NCI-H82 (cell line): ENCODE results near the gene PLAGL2.
"Not testable (repeated sequence)": the region's sequence is repeated elsewhere in the genome, so short reads cannot be mapped to it uniquely, and the experiment has no call there.

Source experiments
- DNase-seq: peaks from one replicate; lab custom pipeline; 2025; lab: John Stamatoyannopoulos, UW

Gene PLAGL2

GRCh38 chr20:32207626-32208498, at the start of gene PLAGL2, which contains the start of gene POFUT1:
TSS of gene PLAGL2 (minus strand) at chr20:32207743. CDS start at chr20:32202178, 5,565 bp downstream.
TSS of gene POFUT1 (plus strand) at chr20:32207880. CDS start at chr20:32207942, 62 bp downstream.
- DNase-seq, result peak; percentile 94

- DNase-seq, result no peak
These were observed 44.6 kb upstream of the PLAGL2 start for GRCh38 chr20:32252189-32252588.

DNA sequence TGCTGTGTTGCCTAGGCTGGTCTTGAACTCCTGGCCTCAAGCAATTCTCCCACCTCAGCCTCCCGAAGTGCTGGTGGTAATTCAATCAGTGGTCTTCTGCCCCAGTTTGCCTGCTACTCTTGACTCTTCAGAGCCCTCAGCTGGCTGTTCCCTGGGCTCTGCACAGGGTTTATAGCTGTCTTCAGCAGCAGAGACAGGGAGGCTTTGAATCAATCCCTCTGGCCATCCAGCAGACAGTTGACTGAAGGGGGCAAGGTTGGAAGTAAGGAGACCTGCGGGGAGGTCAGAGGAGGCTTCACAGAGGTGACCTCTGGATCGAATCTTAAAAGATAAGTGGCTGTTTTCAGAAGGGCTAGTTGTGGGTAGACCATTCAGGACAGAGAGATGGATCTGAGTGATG, 43.9 kb upstream of the PLAGL2 start:
- DNase-seq, result no peak

- DNase-seq, result no peak
These were observed 41.6 kb upstream of the PLAGL2 start for GRCh38 chr20:32249030-32249738.

- DNase-seq, result no peak
These were observed 40.5 kb upstream of the PLAGL2 start for GRCh38 chr20:32248043-32248442.

DNA sequence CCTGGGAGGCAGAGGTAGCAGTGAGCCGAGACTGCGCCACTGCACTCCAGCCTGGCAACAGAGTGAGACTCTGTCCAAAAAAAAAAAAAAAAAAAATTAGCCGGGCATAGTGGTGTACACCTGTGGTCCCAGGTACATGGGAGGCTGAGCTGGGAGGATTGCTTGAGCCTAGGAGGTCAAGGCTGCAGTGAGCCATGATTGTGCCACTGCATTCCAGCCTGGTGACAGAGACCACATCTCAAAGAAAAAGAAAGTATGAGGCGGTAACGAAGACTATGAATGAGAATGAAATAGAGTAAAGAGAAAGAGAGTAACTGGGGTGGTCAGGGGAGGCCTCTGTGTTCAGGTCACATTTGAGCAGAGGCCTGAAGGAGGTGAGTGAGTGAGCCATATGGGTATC, 38.7 kb upstream of the PLAGL2 start:
- not testable (repeated sequence) for DNase-seq

DNA sequence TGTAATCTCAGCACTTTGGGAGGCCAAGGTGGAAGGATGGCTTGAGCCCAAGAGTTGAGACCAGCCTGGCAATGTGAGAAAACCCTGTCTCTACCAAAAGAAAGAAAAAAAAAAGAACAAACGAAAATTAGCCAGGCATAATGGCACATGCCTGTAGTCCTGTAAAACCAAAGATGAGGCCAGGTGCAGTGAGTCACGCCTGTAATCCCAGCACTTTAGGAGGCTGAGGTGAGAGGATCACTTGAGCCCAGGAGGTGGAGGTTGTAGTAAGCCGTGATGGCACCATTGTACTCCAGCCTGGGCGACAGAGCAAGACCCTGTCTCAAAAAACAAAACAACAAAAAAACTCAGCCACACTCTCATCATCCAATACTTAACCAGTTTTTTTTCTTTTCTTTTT, 37.4 kb upstream of the PLAGL2 start:
- DNase-seq, result no peak

GRCh38 chr20:32244150-32244823, 36.7 kb upstream of the PLAGL2 start:
- no peak for DNase-seq

DNA sequence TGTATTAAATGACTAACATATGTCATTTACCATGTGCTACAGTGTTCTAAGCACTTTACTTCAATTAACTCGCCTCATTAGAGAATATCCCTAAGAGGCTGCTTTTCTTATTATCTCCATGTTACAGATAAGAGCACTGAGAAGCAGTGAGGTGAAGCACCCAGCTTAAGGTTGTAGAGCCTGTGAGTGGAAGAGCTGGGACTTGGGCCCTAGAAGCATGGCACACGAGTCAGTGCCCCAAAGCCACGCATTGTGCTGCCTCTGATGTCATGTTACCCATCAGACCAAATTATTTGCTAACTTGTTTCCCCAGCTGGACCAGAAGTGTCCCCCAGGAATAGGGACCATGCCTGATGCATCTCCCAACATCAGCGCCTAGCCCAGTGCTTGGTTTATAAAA, 34.3 kb upstream of the PLAGL2 start:
- DNase-seq, result peak; percentile 67

DNA sequence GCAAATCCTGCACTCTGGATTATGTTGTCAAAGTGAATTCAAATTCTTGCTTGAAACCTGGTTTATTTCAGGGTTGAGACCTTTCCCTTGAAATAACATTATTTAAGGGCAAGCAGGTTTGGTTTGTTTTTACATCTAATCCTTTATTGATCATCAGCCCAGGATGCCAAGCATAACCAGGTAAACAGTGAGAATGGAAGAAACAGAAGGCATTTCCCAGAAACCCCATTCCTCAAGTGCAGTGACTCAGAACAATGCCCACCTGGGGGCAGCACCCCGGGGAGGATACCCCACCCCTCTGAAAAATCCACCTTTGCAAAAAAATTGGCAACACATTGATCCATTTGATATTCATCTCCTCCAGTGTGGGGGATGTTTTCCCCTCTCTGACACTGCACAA, 32.7 kb upstream of the PLAGL2 start:
- DNase-seq, result no peak

DNA sequence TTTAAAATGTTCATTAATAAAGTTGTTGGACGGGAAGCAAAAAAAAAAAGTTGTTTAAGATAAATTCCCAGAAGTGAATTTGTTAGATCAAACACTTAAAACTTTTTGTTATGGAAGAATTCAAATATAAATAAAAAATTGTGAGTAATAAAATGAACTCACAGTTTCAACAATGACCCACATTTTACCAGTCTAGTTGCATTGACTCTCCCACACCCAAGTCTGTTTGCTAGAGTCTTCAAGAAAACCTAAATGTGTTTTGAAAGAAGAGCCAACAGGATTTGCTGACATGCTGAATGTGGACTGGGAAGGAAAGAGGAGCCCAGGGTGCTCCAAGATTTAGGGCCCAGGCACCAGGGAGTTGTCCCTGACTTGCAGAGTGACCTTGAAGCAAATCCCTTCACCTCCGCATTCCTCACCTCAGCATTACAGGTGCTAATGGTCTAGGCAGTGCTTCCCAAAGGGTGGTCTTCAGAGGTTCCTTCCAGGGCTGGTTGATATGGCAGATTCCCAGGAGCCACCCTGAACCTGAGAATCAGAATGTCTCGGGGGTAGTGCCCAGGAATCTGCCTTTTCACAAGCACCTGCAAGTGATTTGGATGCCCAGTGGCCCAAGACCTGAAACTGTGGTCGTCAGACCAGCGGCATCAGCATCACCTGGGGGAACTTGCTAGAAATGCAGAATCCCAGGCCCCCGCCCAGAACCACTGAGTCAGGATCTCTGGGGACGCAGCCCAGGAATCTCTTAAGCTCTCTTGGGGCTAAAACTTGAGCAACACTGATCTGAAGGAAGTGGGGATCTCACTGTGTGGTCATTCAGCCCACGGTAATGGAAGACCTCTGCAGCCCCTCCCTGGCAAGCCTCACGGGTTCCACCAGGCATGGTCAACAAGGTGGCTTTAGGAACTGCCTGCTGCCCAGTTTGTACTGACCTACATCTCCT, 31.2 kb upstream of the PLAGL2 start:
- DNase-seq, result no peak

DNA sequence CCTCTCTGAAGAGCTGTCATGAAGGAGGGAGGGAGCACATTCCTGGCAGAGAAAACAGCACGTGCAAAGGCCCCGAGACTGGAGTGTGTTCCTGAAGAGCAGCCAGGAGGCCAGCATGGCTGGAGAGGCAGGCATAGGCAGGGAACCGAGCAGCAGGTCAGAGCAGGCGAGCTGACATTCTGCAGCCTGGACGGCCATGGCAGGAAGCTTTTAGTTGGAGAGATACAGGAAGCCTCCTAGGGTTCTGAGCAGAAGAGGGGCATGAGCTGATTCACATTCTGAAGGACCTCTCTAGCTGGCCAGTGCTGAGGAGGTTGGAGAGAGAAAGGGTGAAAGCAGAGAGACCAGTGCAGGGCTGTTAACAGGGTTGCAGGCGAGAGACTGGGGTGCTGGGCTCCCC, 29.9 kb upstream of the PLAGL2 start:
- no peak for DNase-seq

GRCh38 chr20:32236819-32237218, 29.3 kb upstream of the PLAGL2 start:
- DNase-seq, result no peak

DNA sequence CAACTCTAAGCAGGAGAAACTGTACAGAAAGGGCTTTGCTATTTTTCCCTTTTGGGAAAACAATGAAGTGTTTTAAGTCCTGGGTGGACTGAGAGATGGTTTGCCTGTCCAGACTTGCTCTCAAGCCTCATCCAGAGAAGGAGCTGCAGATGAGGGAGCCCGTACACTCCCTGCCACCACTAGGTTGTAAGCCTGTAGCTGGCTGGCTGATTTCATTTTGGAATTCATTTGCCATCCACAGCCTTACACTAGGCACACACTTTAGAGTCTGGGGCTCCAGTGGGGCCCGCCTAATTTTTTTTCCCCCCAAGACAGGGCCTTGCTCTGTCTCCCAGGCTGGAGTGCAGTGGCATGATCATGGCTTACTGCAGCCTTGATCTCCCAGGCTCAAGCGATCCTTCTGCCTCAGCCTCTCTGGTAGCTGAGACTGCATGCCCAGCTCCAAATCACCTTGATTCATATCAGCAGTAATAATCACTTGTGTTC, 28.5 kb upstream of the PLAGL2 start:
- DNase-seq, result no peak

DNA sequence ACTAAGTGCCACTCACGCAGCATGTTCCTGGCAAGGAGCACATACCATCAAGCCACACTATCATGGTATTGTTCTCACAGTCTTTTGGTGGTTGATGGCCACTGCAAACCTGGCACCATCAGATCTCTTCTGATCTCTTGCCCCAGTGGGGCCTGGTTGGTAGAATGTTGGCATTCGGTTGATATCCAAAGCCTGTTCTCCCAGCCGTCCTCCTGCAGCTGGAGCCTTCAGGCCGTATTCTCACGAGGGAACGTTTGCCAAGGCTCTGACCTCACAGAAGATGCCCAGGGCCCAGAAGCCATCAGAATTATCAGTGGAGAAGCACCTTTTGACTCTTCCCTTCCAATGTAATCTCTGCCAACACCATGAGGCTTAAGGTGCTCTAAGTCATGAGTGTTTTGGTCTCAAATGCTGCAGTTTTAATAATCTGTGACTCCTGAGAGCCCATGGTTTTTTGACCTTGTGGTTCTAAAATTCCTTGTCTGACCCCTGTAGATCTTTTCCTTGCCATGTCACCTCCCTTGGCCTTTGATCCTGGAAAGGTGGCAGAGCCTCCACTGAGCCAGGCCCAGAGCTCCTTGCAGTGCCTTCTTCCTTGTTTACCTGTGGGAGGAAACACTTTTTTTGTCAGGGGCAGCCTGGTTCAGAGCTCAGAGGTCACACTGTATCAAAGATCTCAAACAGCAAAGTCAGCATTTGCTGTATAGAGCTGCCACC, 27.9 kb upstream of the PLAGL2 start:
- no peak for DNase-seq

DNA sequence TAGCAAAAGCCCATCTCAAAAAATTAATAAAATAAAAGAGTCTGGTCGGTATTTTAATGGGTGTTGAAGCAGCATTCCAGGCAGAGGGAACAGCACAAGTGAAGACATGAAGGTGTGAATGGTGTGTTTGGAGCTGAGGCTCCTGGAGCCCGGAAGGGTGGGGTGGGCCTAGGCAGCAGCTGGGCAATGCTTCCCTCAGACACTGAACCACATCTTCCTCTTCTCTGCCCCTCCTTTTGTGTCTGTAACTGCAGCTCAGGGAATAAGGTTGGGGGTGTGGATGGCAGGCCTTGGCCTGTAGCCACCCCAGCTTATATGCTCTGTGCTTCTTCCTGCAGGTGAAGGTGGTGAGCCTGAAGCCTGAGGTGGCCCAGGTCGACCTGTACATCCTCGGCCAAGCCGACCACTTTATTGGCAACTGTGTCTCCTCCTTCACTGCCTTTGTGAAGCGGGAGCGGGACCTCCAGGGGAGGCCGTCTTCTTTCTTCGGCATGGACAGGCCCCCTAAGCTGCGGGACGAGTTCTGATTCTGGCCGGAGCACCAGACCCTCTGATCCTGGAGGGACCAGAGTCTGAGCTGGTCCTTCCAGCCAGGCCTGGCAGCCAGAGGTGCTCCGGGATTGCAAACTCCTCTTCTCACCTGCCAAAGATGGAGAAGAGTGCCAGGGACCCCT, 26.7 kb upstream of the PLAGL2 start:
- DNase-seq, result no peak

DNA sequence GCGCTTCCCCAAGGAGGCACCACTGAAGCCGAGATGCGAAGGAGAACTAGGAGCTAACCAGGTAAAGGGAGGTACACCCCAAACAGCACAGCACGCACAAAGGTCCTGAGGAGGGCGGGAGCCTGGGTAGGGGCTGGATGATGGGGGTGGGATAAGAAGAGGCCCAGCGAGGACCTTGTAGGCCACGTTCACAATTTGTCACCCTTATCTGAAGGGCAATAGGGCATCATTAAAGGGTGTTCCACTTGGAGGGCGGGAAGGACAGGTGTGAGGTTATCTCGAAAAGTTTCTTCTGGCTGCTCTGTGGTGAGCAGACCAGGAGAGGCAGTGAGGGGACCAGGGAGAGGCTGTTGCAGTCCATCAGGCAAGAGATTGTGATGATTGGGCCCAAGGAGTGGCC, 25.7 kb upstream of the PLAGL2 start:
- DNase-seq, result no peak

DNA sequence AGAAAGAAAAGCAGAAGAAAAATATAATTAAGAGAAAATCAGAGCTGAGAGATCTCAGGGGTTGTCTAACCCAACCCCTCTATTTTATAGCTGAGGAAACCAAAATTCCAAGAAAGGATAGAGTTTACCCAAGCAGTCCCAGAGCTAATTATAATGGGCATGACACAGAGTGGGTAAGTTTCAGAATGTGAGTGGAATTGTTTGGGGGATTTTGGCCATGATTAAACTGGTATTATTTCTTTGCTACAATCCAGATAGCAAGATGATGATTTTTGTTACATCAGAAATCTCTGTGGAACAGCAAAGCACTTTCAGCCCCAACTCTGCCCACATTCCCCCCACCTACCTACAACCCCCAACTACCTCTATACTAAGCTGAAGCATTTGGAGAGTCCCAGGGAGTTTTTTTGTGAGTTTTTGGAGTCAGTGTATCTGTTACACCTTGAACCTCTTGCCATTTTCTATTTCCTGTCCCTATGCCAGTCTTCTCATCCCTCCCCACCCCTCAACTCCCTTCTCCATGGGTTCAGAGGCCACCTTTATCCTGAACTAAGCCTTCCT, 24.9 kb upstream of the PLAGL2 start:
- no peak for DNase-seq

DNA sequence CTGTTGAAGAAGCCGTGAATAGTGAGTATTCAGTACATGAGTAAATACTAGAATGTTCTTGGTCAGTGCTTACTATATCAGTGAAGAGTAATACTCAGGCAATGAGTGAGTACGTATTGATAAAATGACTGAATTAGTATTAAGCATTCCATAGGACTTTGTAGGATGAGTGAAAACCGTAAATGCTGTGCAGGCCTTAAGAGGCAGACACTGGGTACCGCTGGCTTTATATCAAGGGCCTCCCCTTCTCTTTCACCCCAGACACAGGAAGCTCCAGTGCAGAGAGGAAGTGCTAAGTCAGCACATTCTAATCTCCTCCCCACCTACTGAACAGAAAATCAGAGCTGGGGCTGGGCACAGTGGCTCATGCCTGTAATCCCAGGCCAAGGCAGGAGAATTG, 24.3 kb upstream of the PLAGL2 start:
- no peak for DNase-seq

DNA sequence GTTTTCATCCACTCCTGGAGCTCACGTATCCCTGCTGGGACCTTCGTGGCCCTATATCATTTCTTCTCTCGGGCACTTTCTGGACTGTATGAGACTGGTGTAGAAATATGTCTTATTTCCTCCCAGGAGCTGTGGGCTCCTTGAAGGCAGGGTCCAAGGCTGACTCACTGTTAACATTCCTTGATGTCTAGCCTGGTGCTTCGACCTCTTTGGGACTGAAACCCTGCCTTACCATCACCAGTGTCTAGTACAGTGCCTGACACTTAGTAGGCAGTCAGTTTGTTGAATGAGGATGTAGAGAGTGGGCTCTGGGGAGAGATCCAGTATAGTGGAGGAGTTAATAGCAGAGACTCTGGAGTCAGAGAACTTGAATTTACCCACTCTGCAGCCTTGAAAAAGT, 23.7 kb upstream of the PLAGL2 start:
- DNase-seq, result no peak
